AG10803 (cell line): ENCODE results near the gene GYPC.
"Not testable (repeated sequence)": the region's sequence is repeated elsewhere in the genome, so short reads cannot be mapped to it uniquely, and the experiment has no call there.

Experiments
- DNase-seq: peaks from one replicate; pipeline ENCODE4 v3.0.0; 2010; ENCODE audit warnings: low read depth
- H3K4me3 ChIP-seq: 2 replicates; pipeline ENCODE4 v1.5.1; 2011; ENCODE audit warnings: mild to moderate bottlenecking, low read length, control low read depth
- TF ChIP-seq, protein P1 (sequence below): conservative IDR thresholded peaks from 2 replicates; pipeline ENCODE4 v1.5.1; 2011; ENCODE audit warnings: mild to moderate bottlenecking, low read length, control low read depth, inconsistent platforms

GYPC gene

DNA sequence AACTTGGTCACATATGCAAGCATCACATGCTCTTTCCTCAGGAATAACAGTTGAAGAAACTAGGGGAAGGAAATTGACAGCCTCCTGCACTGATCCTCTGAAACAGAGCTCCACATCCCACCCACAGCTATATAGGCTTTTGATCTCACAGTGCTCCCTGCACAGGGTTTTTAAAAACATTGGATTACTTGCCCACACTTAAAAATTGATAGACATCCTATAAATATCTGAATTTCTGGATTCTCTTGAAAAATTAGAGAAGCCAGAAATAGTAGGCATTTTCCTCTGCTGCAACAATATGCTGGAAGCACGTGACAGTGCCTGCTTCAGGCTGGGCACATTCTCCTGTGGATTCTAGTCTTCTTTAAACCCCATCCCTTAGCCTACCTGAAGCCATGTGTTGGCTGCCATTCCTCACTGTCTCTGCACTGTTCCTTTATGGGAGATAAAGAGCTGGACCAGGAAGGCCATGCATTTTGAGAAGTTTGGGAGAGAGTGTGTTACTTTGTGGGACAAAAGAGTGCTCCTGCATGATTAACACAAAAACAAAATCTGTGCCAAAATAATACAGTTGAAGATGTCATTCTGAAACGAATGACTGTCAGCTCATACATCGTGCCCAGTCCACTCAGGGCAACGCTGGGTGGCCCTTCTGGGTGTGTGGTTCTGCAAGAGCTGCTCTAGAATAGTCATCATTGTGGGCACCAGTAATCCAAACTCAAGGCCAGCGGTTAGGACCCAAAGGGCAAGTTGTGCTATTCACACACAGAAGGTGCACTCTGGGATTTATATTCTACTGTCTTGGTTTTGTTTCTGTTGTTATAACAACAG is 59.8 kb downstream of the GYPC start:
- DNase-seq, result no peak
- H3K4me3 ChIP-seq, result no peak overlapping the region
- TF ChIP-seq, protein P1, sequence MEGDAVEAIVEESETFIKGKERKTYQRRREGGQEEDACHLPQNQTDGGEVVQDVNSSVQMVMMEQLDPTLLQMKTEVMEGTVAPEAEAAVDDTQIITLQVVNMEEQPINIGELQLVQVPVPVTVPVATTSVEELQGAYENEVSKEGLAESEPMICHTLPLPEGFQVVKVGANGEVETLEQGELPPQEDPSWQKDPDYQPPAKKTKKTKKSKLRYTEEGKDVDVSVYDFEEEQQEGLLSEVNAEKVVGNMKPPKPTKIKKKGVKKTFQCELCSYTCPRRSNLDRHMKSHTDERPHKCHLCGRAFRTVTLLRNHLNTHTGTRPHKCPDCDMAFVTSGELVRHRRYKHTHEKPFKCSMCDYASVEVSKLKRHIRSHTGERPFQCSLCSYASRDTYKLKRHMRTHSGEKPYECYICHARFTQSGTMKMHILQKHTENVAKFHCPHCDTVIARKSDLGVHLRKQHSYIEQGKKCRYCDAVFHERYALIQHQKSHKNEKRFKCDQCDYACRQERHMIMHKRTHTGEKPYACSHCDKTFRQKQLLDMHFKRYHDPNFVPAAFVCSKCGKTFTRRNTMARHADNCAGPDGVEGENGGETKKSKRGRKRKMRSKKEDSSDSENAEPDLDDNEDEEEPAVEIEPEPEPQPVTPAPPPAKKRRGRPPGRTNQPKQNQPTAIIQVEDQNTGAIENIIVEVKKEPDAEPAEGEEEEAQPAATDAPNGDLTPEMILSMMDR, result no peak

DNA sequence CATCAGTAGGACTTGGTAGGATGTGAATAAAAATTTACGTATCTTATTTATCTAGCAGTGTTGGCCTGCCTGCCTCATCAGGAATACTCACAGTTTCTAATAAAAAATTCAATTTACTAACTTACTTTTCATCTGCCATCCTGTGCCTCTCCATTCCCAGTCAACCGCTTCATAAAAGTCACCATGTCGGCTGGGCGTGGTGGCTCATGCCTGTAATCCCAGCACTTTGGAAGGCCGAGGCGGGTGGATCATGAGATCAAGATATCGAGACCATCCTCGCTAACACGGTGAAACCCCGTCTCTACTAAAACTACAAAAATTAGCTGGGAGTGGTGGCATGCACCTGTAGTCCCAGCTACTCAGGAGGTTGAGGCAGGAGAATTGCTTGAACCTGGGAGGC is 61.3 kb downstream of the GYPC start:
- DNase-seq, H3K4me3 ChIP-seq: not testable (repeated sequence)

DNA sequence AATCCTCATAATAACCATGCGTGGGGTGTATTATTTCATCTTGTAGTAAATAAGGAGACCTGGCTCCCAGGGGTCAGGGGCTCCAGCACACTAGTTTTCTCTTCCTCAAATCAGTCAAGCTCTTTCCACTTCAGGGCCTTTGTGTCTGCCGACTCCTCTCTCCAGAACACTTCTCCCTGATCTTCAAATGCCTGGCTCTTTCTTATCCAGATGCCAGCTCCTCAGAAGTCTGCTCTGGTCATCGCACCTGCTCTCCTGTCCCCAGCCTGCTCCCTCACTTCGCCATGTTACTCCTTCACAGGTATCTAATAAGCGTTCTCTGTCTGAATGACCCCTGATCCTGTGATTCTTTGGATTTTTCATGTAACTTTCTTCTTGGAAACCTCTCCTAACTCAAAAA is 62.0 kb downstream of the GYPC start:
- H3K4me3 ChIP-seq, result no peak overlapping the region
- TF ChIP-seq, protein P1, result no peak
- no peak for DNase-seq

DNA sequence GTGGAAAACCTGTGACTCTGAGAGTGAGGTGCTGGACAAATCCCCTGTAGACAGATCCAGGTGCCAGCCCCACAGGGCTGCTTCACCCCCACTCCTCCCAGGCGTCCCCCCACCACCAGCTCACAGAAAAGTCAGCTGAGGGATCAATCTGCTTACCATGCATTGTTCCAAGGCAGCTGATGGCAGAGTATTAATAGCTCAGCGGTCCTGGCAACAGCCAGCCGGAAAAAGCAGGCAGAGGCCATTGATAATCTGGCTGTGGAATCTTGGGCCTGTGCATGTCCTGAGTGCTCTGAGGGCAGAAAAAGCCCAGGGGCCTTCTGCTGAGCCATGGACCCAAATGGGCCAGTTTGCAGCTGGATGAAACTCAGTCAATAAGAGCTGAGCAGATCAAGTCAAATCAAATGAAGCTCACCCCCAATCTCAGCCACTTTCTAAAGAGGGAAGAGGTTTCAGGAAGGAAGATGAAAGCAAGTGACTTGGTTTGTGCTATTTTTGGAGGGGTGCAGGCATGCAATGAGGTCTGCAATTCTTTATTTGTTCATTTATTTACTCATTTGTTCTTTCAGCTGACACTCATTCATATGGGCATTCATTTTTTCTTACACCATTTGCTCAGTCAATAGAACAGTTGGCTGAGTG is 63.4 kb downstream of the GYPC start:
- DNase-seq, result no peak
- H3K4me3 ChIP-seq, result no peak overlapping the region
- TF ChIP-seq, protein P1, result no peak

DNA sequence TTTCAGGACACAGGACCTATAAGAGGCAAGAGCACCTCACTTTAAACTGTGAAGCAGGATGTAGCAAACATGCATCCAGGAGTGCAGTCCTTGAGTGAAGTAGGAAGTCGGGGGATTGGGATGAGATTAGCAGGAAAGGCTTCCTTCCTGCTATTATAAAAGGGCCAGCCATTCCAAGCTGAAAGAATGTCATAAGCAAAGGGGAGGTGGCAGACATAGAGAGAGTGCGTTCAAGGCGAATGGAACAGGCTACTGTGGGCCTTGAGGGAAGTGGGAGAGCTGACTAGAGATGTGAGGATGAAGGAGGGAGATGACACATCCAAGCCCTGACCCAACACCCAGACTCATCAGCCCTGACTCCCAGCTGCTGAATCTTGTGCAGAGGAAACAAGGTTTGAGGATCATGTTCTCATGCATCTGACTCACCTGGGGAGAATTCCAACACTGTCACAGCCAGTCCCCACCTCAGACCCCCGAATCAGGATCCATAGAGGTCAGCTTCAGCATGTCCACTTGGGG is 63.9 kb downstream of the GYPC start:
- TF ChIP-seq, protein P1, result no peak
- no peak for DNase-seq

DNA sequence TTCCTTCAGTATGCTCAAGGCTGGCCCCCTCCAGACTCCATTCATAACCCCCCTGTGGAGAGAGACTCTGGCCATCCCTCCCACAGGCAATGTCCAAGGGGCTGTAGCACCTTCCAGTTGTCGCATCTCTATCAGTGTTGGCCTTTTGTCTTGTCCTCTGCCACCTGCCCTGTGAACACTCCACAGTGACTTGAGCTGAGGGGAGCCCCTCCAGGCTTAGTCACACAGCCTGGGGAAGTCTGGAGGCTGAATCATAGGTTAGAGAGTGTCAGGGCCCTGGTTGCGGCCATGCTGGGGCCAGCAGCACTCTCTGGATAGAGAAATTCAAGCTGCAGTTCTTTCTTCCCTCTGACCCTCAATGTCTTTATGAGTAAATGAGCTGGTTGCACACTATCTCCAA is 64.7 kb downstream of the GYPC start:
- no peak for DNase-seq
- no peak overlapping the region for H3K4me3 ChIP-seq
- TF ChIP-seq, protein P1, result no peak

More for the DNA sequence above, 63.9 kb downstream of the GYPC start:
- H3K4me3 ChIP-seq, result no peak overlapping the region

DNA sequence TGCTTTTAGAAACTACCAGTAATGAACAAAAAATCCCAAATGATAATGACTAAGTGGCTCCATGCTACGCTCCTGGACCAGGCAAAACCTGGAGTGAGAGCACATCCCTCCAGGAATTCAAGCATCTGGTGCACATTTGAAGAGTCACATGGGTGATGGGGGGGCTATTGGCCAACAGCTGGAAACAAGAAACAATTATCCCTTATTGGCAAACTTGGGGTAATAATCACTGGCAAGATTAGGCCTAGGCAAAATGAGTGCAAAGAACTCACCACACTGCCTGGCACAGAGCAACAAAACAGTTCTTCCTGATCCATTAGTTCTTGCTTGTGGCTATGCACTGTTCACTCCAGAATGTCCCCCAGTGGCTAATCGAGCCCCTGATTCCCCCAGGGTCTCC is 66.1 kb downstream of the GYPC start:
- TF ChIP-seq, protein P1, result no peak
- peak; percentile 21 for DNase-seq
- no peak overlapping the region for H3K4me3 ChIP-seq
